GM10248 (cell line): Measurements from ENCODE around the gene PHYH.

Experiments
- CTCF ChIA-PET: fragments of 300-600 bp; sonication (Branson Sonifier 250); formaldehyde crosslinking; extraction: SDS; loops from one replicate; lab custom pipeline; 2021; ENCODE audit warnings: antibody characterized with exemption; lab: Yijun Ruan, JAX
- POLR2A ChIA-PET: fragments of 350-650 bp; sonication (Branson Sonifier 250); formaldehyde crosslinking; extraction: SDS; loops from one replicate; lab custom pipeline; 2020; ENCODE audit warnings: antibody characterized with exemption; lab: Yijun Ruan, JAX
- DNase-seq: peaks from one replicate; pipeline ENCODE4 v3.0.0; 2012; ENCODE audit errors: extremely low spot score
- CTCF ChIP-seq: IDR thresholded peaks from 2 replicates; pipeline ENCODE4 v1.5.1; 2012; ENCODE audit warnings: mild to moderate bottlenecking, low read depth; ENCODE audit errors: extremely low read depth, missing control alignments, control extremely low read depth

Gene PHYH

GRCh38 chr10:13311177-13311575, 11.3 kb upstream of the PHYH start:
- TF ChIP-seq CTCF = no peak
- DNase-seq = no peak
- ChIA-PET CTCF (interaction anchor here (0.9 kb wide), 2 partner anchors 8 kb away, joined by 3 to 4 read pairs; no protein-coding TSS in a partner anchor), POLR2A (no interaction called here)

GRCh38 chr10:13310518-13311176, 10.8 kb upstream of the PHYH start:
- no peak for DNase-seq
- TF ChIP-seq CTCF = no peak
- ChIA-PET CTCF (interaction anchor here (0.9 to 1.5 kb wide), 3 partner anchors 8 to 11 kb away, joined by 3 to 4 read pairs (median 3); partner anchors contain the start of gene PHYH), POLR2A (no interaction called here)

GRCh38 chr10:13309792-13310191, 9.9 kb upstream of the PHYH start:
- no peak for DNase-seq
- no peak for TF ChIP-seq CTCF
- CTCF ChIA-PET = interaction anchor here (1.5 kb wide), 1 partner anchor 10 kb away, joined by 3 read pairs; the partner anchor contains the start of gene PHYH
- POLR2A ChIA-PET = no interaction called here

- no peak for TF ChIP-seq CTCF
- CTCF ChIA-PET = interaction anchor here (1.0 to 1.5 kb wide), 2 partner anchors 9 to 16 kb away, joined by 3 read pairs; no protein-coding TSS in a partner anchor
- POLR2A ChIA-PET = no interaction called here
- DNase-seq = no peak
Observed at GRCh38 chr10:13308096-13308495, 8.2 kb upstream of the PHYH start.

- no peak for DNase-seq
Observed at GRCh38 chr10:13306103-13306502, 6.2 kb upstream of the PHYH start.

More at GRCh38 chr10:13306103-13306502, 6.2 kb upstream of the PHYH start:
- POLR2A ChIA-PET = interaction anchor here (0.7 kb wide), 1 partner anchor 337 kb away, joined by 3 read pairs; no protein-coding TSS in a partner anchor
- CTCF ChIA-PET = no interaction called here
- no peak for TF ChIP-seq CTCF
